Neural progenitor cell (in vitro differentiated cells): Measurements from ENCODE around the gene PPP1R9B. TPM values are rescaled to one million over a fixed set of nuclear protein-coding genes. Genes with fewer than 3 reads are reported as not detected.
A peak's percentile ranks its signal among the peaks of the same experiment; 100 is the strongest.

Experiments
- DNase-seq: peaks from one replicate; pipeline ENCODE4 v3.0.0-alpha.2; 2016; ENCODE audit warnings: low spot score
- H2AFZ ChIP-seq: fragments of 200-600 bp; sonication (generic); replicated peaks from 2 replicates; pipeline ENCODE4 v1.6.1; 2016; ENCODE audit warnings: antibody characterized with exemption
- H3F3A ChIP-seq: fragments of 200-600 bp; sonication (generic); 2 replicates; pipeline ENCODE4 v1.6.1; 2016; ENCODE audit warnings: antibody characterized with exemption, low read depth
- H3K27ac ChIP-seq: fragments of 200-600 bp; sonication (generic); 2 replicates; pipeline ENCODE4 v1.5.1; 2016; ENCODE audit warnings: mild to moderate bottlenecking
- H3K27me3 ChIP-seq: fragments of 200-600 bp; sonication (generic); 2 replicates; pipeline ENCODE4 v1.6.1; 2016; ENCODE audit warnings: mild to moderate bottlenecking, moderate library complexity
- H3K36me3 ChIP-seq: fragments of 200-600 bp; sonication (generic); 2 replicates; pipeline ENCODE4 v1.5.1; 2016
- H3K4me1 ChIP-seq: fragments of 200-600 bp; sonication (generic); 2 replicates; pipeline ENCODE4 v1.6.1; 2016; ENCODE audit warnings: mixed run types
- H3K4me2 ChIP-seq: fragments of 200-600 bp; sonication (generic); 2 replicates; pipeline ENCODE4 v1.6.1; 2016
- H3K4me3 ChIP-seq: fragments of 200-600 bp; sonication (generic); 2 replicates; pipeline ENCODE4 v1.5.1; 2016
- H3K79me2 ChIP-seq: fragments of 200-600 bp; sonication (generic); 2 replicates; pipeline ENCODE4 v1.6.1; 2016; ENCODE audit warnings: low read depth
- H3K9ac ChIP-seq: fragments of 200-600 bp; sonication (generic); 2 replicates; pipeline ENCODE4 v1.6.1; 2016
- H3K9me3 ChIP-seq: fragments of 200-600 bp; sonication (generic); 2 replicates; pipeline ENCODE4 v1.5.1; 2016; ENCODE audit warnings: low read depth
- H4K20me1 ChIP-seq: fragments of 200-600 bp; sonication (generic); 2 replicates; pipeline ENCODE4 v1.6.1; 2016; ENCODE audit warnings: low read depth
- H3K27ac Mint-ChIP-seq: 3 replicates; pipeline ENCODE4 v1.8.0; 2021; ENCODE audit warnings: mixed read lengths
- H3K27me3 Mint-ChIP-seq: 2 replicates; pipeline ENCODE4 v1.8.0; 2022; ENCODE audit warnings: low read depth, mild to moderate bottlenecking, inconsistent platforms, moderate library complexity, mixed read lengths; ENCODE audit not compliant: insufficient read depth
- H3K36me3 Mint-ChIP-seq: 3 replicates; pipeline ENCODE4 v1.8.0; 2021; ENCODE audit warnings: mixed read lengths
- H3K4me1 Mint-ChIP-seq: 3 replicates; pipeline ENCODE4 v1.8.0; 2021; ENCODE audit warnings: mixed read lengths
- H3K4me3 Mint-ChIP-seq: 3 replicates; pipeline ENCODE4 v1.8.0; 2021; ENCODE audit warnings: mild to moderate bottlenecking, moderate library complexity, mixed read lengths
- H3K9me3 Mint-ChIP-seq: 3 replicates; pipeline ENCODE4 v1.8.0; 2020; ENCODE audit warnings: mixed read lengths
- EZH2 ChIP-seq: fragments of 200-600 bp; sonication (generic); IDR thresholded peaks from 2 replicates; pipeline ENCODE4 v1.6.1; 2017; ENCODE audit warnings: antibody characterized with exemption, mild to moderate bottlenecking, moderate library complexity
- EZH2phosphoT487 ChIP-seq: fragments of 200-600 bp; sonication (generic); IDR thresholded peaks from 2 replicates; pipeline ENCODE4 v1.6.1; 2017; ENCODE audit warnings: antibody characterized with exemption
- total RNA-seq: library from RNA; depleted of rRNA; stranded (reverse); fragments of >200 nt; gene quantifications from 2 replicates; pipeline ENCODE4 v1.2.3, GENCODE V29; 2015; ENCODE audit warnings: low replicate concordance
- TF ChIP-seq, protein P1 (sequence below): fragments of 200-600 bp; sonication (generic); IDR thresholded peaks from 2 replicates; pipeline ENCODE4 v1.5.1; 2017; ENCODE audit warnings: antibody characterized with exemption, mild to moderate bottlenecking

PPP1R9B gene
- total RNA-seq, 1 donor from 2014 or later, result 12.0 TPM

DNA sequence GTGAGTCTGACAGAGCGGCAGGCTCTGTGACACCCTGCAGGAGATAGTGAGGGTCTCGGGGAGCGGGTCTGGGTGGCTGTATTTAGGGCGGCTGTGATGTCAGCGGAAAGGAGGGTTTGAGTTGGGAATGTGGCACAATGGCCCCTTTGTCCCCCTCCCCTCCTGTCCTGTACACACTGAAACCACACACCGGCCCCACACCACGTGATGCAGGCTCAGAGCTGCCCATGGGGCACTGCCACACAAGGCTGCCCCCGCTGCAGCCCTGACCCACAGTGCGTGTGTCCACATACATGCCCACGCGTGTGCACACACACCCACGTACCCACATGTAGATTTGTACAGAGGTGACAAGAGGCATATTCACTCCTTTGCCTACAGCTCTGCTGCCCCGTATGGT, 30.7 kb upstream of the PPP1R9B start:
- Histone ChIP-seq H3K4me2 (no peak overlapping the region), H3K4me1 (peaks cover 33% of the 10 kb centered on the region), H4K20me1 (no peaks in the 10 kb centered on the region), H3K36me3 (no peaks in the 10 kb centered on the region), H2AFZ (no peak overlapping the region), H3K9ac (no peak overlapping the region), H3K27ac (no peak overlapping the region), H3F3A (peaks cover 20% of the 10 kb centered on the region), H3K9me3 (no peaks in the 10 kb centered on the region), H3K79me2 (no peaks in the 10 kb centered on the region), H3K4me3 (no peak overlapping the region), H3K27me3 (no peaks in the 10 kb centered on the region)
- H3K4me3 Mint-ChIP-seq, result no peak overlapping the region
- no peak for DNase-seq
- H3K36me3 Mint-ChIP-seq, result peaks cover 4% of the 10 kb centered on the region
- H3K27ac Mint-ChIP-seq, result no peak overlapping the region
- H3K4me1 Mint-ChIP-seq, result peaks cover 53% of the 10 kb centered on the region
- H3K27me3 Mint-ChIP-seq, result peaks cover 10% of the 10 kb centered on the region
- TF ChIP-seq EZH2 (no peak), EZH2phosphoT487 (no peak)
- H3K9me3 Mint-ChIP-seq, result no peaks in the 10 kb centered on the region

DNA sequence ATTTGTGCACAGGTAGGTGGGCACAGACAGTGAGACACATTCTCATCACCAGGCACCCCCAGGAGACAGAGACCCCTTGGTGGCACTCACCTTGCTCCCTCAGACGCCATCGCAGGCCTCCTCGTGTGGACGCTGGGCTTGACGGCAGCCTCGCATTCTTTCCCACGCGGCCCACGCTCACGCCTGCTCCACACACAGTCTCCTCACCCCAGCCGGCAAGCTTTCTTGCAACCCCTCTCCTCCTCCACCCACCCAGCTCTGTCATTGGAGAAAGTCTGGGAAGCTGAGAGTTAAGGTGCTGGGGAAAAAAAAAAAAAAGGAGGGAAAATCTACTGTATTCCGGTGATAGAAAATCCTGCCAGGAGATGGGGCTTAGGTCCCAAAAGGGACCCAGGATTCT, 30.1 kb upstream of the PPP1R9B start:
- no peak overlapping the region for H3K27ac Mint-ChIP-seq
- H3K27ac ChIP-seq, result no peak overlapping the region

DNA sequence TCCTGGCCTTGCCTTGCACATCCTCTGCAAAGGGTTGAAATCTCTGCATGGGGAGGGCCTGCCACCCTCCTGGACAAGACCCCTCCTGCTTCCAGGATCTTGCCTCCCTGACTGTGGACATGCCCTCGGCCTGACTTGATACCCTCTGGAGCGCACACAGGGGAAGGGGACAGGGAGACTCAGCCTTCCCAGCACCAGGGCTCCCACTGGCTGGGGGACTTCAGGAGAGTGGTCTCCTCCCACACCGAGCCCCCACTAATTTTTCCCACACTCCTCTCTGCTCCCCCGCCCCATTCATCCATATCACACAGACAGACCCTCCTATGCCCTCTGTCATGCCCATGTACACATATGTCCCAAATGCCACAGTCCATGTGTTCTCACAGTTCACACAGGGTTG, 29.6 kb upstream of the PPP1R9B start:
- peak overlapping the region; percentile 23 for H3K27ac Mint-ChIP-seq
- H3K36me3 ChIP-seq, result no peaks in the 10 kb centered on the region
- H3K4me1 Mint-ChIP-seq, result peaks cover 50% of the 10 kb centered on the region
- no peaks in the 10 kb centered on the region for H3K9me3 ChIP-seq
- no peak overlapping the region for H3K4me3 Mint-ChIP-seq
- TF ChIP-seq, protein P1, sequence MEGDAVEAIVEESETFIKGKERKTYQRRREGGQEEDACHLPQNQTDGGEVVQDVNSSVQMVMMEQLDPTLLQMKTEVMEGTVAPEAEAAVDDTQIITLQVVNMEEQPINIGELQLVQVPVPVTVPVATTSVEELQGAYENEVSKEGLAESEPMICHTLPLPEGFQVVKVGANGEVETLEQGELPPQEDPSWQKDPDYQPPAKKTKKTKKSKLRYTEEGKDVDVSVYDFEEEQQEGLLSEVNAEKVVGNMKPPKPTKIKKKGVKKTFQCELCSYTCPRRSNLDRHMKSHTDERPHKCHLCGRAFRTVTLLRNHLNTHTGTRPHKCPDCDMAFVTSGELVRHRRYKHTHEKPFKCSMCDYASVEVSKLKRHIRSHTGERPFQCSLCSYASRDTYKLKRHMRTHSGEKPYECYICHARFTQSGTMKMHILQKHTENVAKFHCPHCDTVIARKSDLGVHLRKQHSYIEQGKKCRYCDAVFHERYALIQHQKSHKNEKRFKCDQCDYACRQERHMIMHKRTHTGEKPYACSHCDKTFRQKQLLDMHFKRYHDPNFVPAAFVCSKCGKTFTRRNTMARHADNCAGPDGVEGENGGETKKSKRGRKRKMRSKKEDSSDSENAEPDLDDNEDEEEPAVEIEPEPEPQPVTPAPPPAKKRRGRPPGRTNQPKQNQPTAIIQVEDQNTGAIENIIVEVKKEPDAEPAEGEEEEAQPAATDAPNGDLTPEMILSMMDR, result no peak
- TF ChIP-seq EZH2, result no peak
- TF ChIP-seq EZH2phosphoT487, result no peak
- peaks cover 31% of the 10 kb centered on the region for H3K4me1 ChIP-seq
- H3K79me2 ChIP-seq, result no peaks in the 10 kb centered on the region
- no peak overlapping the region for H3K4me2 ChIP-seq
- no peak overlapping the region for H3K9ac ChIP-seq
- H4K20me1 ChIP-seq, result no peaks in the 10 kb centered on the region
- peaks cover 10% of the 10 kb centered on the region for H3K27me3 Mint-ChIP-seq
- no peak overlapping the region for H3K4me3 ChIP-seq
- H3K27me3 ChIP-seq, result no peaks in the 10 kb centered on the region
- no peak for DNase-seq
- H3K27ac ChIP-seq, result no peak overlapping the region
- H2AFZ ChIP-seq, result no peak overlapping the region
- H3K36me3 Mint-ChIP-seq, result no peaks in the 10 kb centered on the region
- peaks cover 20% of the 10 kb centered on the region for H3F3A ChIP-seq
- H3K9me3 Mint-ChIP-seq, result no peaks in the 10 kb centered on the region

More for the DNA sequence above, 30.1 kb upstream of the PPP1R9B start:
- H3K9me3 Mint-ChIP-seq, result no peaks in the 10 kb centered on the region
- Histone ChIP-seq H2AFZ (no peak overlapping the region), H3K4me1 (peaks cover 33% of the 10 kb centered on the region), H3F3A (peaks cover 20% of the 10 kb centered on the region), H3K36me3 (no peaks in the 10 kb centered on the region), H3K9me3 (no peaks in the 10 kb centered on the region), H3K4me2 (no peak overlapping the region), H3K27me3 (no peaks in the 10 kb centered on the region), H3K79me2 (no peaks in the 10 kb centered on the region), H3K4me3 (no peak overlapping the region), H3K9ac (no peak overlapping the region), H4K20me1 (no peaks in the 10 kb centered on the region)
- no peak for DNase-seq
- H3K4me1 Mint-ChIP-seq, result peaks cover 53% of the 10 kb centered on the region
- H3K27me3 Mint-ChIP-seq, result peaks cover 10% of the 10 kb centered on the region
- no peak overlapping the region for H3K4me3 Mint-ChIP-seq
- TF ChIP-seq EZH2 (no peak), EZH2phosphoT487 (no peak)
- TF ChIP-seq, protein P1, result no peak
- H3K36me3 Mint-ChIP-seq, result peaks cover 3% of the 10 kb centered on the region

DNA sequence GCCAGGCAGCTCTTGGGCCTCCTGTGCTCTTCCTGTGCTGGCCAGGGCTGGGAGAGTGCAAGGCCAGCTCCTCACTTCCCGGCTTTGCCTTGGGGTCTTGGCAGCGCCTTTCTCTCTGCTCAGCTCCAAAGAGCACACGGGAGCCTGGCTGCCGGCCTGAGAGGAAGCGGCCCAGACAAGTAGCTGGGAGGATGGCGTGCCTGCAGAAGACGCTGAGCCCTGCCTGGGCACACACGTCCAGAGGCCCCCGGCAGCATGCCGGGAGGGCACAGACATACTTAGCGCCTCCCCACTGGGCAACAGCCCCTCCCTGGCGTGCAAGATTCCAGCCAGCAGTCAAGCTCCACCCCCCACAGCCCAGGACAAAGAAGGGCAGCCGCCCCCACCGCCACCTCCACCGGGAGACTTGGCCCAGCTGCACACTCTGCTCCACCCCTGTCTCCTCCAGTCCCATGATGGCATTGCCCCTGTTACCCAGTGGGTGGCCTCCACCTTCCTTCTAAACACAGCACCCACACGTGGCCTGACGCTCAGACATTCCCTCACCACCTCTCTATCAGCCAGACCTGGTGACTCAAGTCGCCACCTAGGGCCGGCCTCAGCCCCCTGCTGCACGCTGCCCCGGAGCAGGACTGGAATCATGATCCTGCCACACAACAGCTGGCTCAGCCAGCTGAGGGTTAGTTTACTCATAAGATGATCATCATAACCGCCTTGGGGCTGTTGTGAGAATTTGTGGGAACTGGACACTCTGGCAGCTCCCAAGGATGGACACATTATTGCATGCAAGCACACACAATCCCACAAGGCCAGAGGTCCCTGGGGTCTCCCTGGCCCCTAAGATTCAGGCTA, 27.7 kb upstream of the PPP1R9B start:
- Histone ChIP-seq H3K9ac (no peak overlapping the region), H3K4me1 (peaks cover 12% of the 10 kb centered on the region), H3K4me2 (peak overlapping the region; percentile 42), H3F3A (peaks cover 20% of the 10 kb centered on the region), H3K4me3 (no peak overlapping the region), H3K36me3 (no peaks in the 10 kb centered on the region), H2AFZ (peak overlapping the region; percentile 34), H4K20me1 (no peaks in the 10 kb centered on the region), H3K9me3 (no peaks in the 10 kb centered on the region), H3K27me3 (no peaks in the 10 kb centered on the region), H3K79me2 (no peaks in the 10 kb centered on the region), H3K27ac (no peak overlapping the region)
- no peak overlapping the region for H3K4me3 Mint-ChIP-seq
- DNase-seq, result peak; percentile 76
- H3K27me3 Mint-ChIP-seq, result peaks cover 9% of the 10 kb centered on the region
- H3K4me1 Mint-ChIP-seq, result peaks cover 43% of the 10 kb centered on the region
- no peaks in the 10 kb centered on the region for H3K36me3 Mint-ChIP-seq
- no peak for TF ChIP-seq EZH2phosphoT487
- TF ChIP-seq, protein P1, result peak; percentile 55
- no peaks in the 10 kb centered on the region for H3K9me3 Mint-ChIP-seq
- H3K27ac Mint-ChIP-seq, result peak overlapping the region; percentile 92
